ENCODE measurements around the gene ATG10.

ATG10 gene

GRCh38 chr5:82276800-82277612 lies 305.2 kb downstream of the ATG10 start:
- no peak for DNase-seq (ENCODE audit: low spot score)

- DNase-seq (ENCODE audit: low spot score), result no peak
Observed at GRCh38 chr5:82277613-82277986, 305.8 kb downstream of the ATG10 start.

- DNase-seq (ENCODE audit: low spot score), result peak; percentile 61
Observed at GRCh38 chr5:82277987-82278710, 306.3 kb downstream of the ATG10 start, which contains the start of gene RPS23. TSS of gene RPS23 (minus strand) at chr5:82278354. CDS start at chr5:82278323, 31 bp downstream.

- no peak for DNase-seq (ENCODE audit: low spot score)
Observed at GRCh38 chr5:82278711-82279370, 307.0 kb downstream of the ATG10 start.

GRCh38 chr5:82283893-82284292 lies 312.1 kb downstream of the ATG10 start:
- no peak for DNase-seq (ENCODE audit: low spot score)

GRCh38 chr5:82285206-82285605 lies 313.4 kb downstream of the ATG10 start:
- DNase-seq (ENCODE audit: low spot score), result no peak

GRCh38 chr5:82287625-82288024 lies 315.8 kb downstream of the ATG10 start:
- no peak for DNase-seq (ENCODE audit: low spot score)

- no peak for DNase-seq (ENCODE audit: low spot score)
Observed at GRCh38 chr5:82290005-82290404, 318.2 kb downstream of the ATG10 start.

GRCh38 chr5:82290908-82291307 lies 319.1 kb downstream of the ATG10 start:
- no peak for DNase-seq (ENCODE audit: low spot score)

- DNase-seq (ENCODE audit: low spot score), result no peak
Observed at GRCh38 chr5:82291420-82291819, 319.6 kb downstream of the ATG10 start.

- DNase-seq (ENCODE audit: low spot score), result no peak
Observed at GRCh38 chr5:82295144-82295543, 323.3 kb downstream of the ATG10 start.

GRCh38 chr5:82295959-82296531 lies 324.2 kb downstream of the ATG10 start:
- no peak for DNase-seq (ENCODE audit: low spot score)

GRCh38 chr5:82296929-82297328 lies 325.1 kb downstream of the ATG10 start:
- DNase-seq (ENCODE audit: low spot score), result no peak

GRCh38 chr5:82297711-82298110 lies 325.9 kb downstream of the ATG10 start:
- no peak for DNase-seq (ENCODE audit: low spot score)

GRCh38 chr5:82298668-82299067 lies 326.8 kb downstream of the ATG10 start:
- DNase-seq (ENCODE audit: low spot score), result no peak

- DNase-seq (ENCODE audit: low spot score), result no peak
Observed at GRCh38 chr5:82301190-82301589, 329.4 kb downstream of the ATG10 start.

Measured in HuH-7.5 (cell line).